GM12875 (cell line): ENCODE results near the gene NHLH1.

ENCODE experiments used
- H3K4me3 ChIP-seq: one replicate; pipeline ENCODE4 v1.5.1; 2011; ENCODE audit warnings: low read depth, low read length, control low read depth
- CTCF ChIP-seq: IDR thresholded peaks from 2 replicates; pipeline ENCODE4 v1.5.1; 2011; ENCODE audit warnings: low read depth, mild to moderate bottlenecking, control low read depth, inconsistent platforms, low read length, moderate library complexity, borderline replicate concordance; ENCODE audit not compliant: insufficient read depth

Gene NHLH1

GRCh38 chr1:160358073-160358472, 8.8 kb upstream of the NHLH1 start:
- no peak for TF ChIP-seq CTCF
- H3K4me3 ChIP-seq: no peak overlapping the region

- no peak for TF ChIP-seq CTCF
- H3K4me3 ChIP-seq: no peak overlapping the region
Measured at GRCh38 chr1:160359559-160360226, 7.2 kb upstream of the NHLH1 start.

GRCh38 chr1:160360227-160360695, 6.6 kb upstream of the NHLH1 start:
- H3K4me3 ChIP-seq: no peak overlapping the region
- no peak for TF ChIP-seq CTCF

- no peak overlapping the region for H3K4me3 ChIP-seq
- no peak for TF ChIP-seq CTCF
Measured at GRCh38 chr1:160361199-160361598, 5.7 kb upstream of the NHLH1 start.

- H3K4me3 ChIP-seq: no peak overlapping the region
- TF ChIP-seq CTCF: no peak
Measured at GRCh38 chr1:160361814-160362167, 5.1 kb upstream of the NHLH1 start.

GRCh38 chr1:160362168-160362957, 4.5 kb upstream of the NHLH1 start:
- TF ChIP-seq CTCF: no peak
- H3K4me3 ChIP-seq: no peak overlapping the region

GRCh38 chr1:160363010-160363409, 3.9 kb upstream of the NHLH1 start:
- no peak for TF ChIP-seq CTCF

More at GRCh38 chr1:160363010-160363409, 3.9 kb upstream of the NHLH1 start:
- no peak overlapping the region for H3K4me3 ChIP-seq
